ENCODE measurements around the gene CD22.

Gene CD22

DNA sequence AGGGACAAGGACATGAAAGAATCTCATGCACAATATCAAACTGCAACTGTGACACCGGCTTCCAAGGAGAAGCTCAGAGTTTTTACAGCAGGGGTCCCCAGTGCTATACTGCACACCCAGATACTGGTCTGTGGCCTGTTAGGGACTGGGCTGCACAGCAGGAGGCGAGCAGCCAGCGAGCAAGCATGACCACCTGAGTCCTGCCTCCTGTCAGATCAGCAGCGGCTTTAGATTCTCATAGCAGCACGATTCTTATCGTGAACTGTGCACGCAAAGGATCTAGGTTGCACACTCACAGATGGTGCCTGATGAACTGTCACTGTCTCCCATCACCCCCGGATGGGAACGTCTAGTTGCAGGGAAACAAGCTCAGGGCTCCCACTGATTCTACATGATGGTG lies 13.1 kb upstream of the CD22 start:
- DNase-seq, result no peak

DNA sequence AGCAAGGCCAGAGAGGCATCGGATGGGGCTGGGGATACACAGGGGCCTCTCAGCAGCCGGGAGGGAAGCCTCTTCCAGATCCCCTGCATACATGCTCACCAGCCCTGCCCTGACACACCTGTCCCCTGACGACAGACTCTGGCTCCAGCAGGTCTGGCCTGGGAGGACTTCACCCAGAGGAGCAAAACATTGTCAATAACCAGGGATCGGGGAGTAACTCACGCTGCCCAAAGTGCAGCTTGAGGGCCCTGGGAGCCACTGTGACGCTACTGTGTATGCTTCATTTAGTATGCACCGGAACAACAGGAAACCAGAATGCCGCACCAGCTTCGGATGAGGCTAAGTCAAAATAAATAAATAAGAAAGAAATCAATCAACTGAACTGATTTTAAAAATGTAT lies 12.4 kb upstream of the CD22 start:
- DNase-seq, result no peak

DNA sequence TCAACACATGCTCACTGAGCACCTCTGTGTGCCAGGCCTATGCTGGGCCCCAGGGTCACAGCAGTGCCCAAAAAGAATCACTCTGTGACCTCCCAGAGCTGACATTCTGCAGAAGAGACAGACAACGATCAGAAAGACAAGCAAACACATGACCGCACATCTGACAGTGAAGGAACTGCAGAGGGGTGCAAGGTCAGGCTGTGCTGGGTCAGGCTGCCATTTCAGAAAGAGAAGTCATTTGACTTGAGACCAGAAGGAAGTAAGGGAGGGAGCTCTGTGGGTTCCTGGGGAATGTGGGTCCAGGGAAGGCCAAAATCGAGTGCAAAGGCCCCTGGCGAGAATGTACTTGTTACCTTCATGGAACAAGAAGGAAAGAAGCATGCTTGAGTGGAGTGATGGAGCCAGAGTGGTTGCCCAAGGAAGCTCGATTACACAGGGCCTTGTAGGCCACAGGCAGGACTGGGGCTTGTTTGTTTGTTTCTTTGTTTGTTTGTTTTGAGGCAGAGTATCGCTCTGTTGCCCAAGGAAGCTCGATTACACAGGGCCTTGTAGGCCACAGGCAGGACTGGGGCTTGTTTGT lies 11.4 kb upstream of the CD22 start:
- peak; percentile 12 for DNase-seq

DNA sequence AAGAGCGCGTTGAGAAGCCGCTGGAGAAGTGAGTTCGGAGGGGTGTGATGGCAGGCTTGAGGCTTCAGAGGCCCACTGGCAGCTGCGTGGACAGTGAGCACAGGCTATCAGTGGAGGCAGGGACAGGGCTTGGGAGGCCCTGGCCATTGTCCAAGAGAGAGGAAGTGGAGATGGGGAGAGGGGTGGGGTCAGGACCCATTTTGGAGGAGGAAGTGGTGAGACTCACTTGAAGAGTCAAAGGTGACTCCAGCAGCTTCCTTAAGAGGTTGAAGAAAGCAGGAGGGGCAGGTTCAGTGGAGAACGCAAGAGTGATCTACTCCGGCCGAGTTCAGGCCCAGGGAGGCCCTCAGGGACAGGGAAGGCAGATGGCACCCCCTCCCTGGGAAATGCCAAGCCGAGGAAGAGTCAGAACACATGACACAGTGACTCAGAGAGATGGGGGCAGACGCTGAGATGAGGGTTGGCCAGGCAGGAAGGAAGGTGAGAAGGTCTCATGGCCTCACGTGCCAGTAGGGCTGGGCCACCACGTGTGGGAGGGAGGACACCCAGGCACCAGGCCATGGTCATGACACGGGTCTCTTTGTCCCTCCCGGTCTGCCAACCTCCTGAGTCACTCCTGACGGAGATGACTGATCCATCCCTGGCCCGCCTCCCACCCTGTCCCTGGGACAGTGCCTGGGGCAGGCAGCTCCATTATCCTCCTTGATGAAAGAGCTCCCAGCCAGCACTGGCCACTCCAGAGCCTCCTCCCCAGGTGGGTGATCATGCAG lies 10.1 kb upstream of the CD22 start:
- peak; percentile 21 for DNase-seq

DNA sequence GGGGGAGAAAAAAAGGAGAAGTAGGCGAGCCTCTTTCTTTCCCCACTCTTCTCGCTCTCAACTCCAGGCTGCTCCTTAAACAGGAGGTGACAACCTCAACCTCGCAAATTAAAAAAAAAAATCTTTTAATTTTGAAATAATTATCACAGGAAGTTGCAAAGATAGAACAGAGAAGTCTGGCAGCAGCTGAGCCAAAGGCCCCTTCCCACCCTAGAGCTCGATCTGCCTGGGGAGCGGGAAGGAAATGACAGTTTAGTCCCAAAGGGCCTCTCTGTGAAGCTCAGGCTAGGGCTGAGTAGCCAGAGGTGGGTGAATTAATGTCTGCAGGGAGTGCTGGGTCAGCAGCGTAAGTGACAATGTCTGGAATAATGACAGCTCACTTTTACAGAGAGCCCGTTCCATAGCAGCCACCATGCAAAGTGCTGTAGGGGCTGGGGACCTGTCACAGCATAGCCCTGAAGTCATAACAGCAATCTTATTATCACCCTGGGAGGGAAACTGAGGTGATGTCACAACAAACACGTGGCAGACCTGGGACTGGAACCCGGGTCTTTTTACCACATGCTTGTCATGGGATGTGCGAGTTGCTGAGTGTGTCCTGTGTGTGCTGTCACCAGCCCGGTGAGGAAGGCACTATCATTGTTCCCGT lies 8.8 kb upstream of the CD22 start:
- peak; percentile 38 for DNase-seq

DNA sequence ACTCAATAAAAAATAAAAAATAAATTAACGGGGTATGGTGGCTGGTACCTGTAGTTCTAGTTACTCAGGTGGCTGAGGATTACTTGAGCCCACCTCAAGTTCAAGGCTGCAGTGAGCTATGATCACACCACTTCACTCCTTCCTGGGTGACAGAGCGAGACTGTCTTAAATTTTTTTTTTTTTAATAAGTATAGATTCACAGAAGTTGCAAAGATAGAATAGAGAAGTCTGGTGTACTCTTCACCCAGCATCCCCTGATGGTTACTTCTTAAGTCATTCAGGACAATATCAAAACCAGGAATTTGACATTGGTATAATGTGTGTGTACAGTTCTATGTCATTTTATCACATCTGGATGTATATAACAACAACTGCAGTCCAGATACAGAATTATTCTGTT lies 7.7 kb upstream of the CD22 start:
- DNase-seq, result no peak

DNA sequence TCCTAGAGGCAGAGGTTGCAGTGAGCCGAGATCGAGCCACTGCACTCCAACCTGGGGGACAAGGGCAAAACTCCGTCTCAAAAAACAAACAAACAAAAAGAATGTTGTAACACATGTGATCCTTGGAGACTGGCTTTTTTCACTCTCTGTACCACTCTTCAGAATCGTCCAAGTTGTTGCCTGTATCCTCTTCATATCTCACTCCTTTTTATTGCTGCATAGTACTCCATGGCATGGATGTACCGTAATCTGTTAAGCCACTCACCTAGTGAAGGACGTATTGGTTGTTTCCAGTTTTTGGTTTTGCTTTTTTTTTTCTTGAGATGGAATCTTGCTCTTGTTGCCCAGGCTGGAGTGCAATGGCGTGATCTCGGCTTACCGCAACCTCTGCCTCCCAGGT lies 7.0 kb upstream of the CD22 start:
- DNase-seq, result no peak

DNA sequence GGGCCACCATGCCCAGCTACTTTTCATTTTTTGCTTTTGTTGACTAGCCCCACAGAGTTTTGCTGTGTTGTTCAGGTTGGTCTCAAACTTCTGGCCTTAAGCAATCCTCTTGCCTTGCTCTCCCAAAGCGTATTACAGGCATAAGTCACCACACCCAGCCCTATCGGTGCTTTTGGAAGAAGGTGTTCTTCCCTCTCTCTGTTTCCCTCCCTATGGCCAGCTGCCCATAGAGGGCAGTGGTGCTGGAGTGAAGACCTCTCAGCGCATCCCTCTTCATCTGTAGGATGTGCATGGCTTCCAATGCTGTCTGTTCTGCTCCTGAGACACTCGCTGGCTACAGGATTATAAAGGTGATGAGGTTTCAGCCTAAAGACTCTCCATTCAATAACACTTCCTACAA lies 1.3 kb upstream of the CD22 start:
- DNase-seq, result peak; percentile 34

DNA sequence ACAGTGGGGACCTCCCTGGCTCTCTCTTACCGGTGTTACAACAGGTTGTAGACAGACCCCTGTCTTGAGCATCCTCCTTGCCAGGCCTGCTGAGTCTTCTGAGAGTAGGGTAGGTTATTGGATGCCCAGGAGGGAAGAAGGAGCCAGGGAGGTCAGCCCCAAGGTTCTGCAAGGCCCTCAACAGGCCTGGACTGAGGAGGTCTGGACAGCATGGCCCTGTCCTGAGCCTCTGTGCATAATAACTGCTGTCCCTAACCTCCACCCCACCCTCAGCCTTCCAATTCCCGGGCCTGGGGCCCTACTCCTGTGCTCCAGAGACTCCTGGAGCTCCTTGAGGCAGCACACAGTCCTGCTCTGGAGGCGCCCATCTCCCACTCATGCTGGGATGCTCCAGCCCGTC lies 336 bp downstream of the CD22 start:
- DNase-seq, result no peak

DNA sequence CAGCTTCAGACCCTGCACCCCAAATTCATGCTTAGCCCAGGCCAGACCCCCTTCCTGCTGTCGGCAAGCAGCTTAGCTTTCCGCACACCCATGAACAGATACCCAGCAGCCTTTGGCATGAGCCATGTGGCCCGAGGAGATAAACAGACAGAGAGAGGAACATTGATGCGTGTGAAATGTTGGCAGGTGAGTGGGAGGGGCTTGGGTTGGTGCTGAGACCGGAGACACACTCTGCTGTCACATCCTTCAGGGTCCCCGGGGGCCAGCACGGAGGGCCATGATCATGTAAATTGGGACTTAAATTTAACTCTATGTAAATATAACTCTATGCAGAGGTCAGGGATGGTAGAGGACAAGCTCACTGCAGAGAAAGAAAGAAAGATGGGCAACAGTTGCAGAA lies 1.5 kb downstream of the CD22 start:
- peak; percentile 44 for DNase-seq

DNA sequence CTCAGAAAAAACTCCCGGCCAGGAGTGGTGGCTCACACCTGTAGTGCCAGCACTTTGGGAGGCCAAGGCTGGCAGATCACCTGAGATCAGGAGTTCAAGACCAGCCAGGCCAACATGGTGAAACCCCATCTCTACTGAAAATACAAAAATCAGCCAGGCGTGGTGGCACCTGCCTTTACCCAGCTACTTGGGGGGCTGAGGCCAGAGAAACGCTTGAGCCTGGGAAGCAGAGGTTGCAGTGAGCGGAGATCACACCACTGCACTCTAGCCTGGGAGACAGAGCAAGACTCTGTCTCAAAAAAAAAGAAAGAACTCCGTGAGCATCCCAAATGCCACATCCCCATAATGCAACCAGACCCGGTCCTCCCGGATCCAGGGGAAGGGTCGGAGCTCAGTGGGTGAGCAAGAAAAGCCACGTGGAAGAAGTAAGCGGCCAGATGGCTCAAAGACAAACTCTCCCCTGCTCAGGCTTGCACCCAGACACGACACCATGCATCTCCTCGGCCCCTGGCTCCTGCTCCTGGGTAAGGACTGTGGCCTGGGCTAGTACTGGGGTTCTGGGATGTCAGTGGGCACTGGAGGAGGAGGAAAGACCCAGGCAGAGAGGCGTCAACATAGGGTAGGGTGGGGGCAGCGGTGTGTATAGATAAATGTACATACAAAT lies 2.7 kb downstream of the CD22 start:
- DNase-seq, result no peak

DNA sequence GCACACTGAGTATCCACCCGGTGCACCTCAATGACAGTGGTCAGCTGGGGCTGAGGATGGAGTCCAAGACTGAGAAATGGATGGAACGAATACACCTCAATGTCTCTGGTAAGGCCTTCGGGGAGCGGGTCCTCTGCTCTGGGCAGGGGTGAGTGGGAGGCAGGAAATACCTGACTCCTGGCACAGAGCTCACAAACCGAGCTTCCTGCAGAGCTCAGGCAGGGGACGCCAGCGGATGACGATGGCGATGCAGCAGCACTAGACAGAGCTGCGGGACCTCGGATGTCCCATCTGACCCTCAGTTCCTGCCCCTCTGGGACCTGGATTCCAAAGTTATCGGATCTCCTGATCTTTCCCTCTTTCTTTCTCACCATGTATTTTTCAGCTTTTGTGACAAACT lies 3.8 kb downstream of the CD22 start:
- DNase-seq, result no peak

DNA sequence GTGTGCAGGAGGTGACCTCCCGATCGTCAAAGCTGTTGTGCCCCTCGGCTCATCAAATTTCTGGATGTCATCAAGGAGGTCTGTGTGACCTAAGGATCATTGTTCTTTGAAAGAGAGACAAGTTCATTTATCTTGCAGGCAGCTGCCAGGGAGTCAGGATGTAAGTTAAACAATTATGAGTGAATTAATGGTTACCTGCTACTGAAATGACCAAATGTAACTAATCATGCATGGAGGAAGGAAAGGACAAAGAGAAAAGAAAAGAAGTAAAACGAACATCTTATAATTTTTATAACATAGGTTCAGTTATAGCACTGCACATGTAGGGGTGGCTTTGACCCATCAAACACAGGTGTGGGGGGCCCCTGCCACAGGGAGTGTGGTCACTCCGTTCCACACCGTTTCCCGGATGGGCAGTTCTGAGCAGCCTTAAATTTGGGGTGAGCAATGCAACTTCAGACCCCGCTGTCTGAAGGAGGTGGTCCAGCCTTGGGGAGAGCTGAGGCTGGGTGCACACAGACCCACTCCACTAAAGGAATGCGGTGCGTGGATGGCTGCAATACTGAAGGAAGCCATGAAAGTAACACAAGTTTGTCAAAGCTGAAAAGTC lies 5.3 kb downstream of the CD22 start:
- no peak for DNase-seq

DNA sequence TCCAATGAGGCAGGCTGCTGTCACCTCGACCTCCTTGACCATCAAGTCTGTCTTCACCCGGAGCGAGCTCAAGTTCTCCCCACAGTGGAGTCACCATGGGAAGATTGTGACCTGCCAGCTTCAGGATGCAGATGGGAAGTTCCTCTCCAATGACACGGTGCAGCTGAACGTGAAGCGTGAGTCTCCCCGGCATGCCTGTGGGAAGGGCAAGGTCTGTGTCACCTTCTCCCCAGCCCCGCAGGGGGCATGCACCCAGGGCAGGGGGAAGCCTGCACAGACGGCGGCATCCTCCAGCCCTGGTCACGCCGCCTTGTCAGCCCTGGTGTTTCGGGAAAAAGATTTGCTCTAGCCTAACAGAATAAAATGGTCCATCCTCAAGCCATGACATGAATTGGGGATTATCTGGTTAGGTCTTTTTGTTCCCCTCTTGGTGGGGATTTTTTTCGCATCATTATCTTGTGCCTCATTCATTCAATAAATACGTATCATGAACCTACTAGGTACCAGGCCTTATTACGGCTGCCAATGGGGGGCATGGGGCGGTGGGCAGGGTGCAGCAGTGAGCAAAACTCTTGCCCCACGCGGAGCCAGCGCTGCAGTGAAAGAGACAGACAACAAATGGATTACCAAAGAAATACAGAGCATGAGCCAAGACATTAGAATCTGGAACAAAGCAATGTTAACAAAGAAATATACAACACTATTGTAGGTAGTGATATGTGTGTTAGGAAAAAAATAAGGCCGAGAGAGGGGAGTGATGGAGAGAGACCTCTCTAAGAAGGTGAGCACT lies 7.4 kb downstream of the CD22 start:
- no peak for DNase-seq

DNA sequence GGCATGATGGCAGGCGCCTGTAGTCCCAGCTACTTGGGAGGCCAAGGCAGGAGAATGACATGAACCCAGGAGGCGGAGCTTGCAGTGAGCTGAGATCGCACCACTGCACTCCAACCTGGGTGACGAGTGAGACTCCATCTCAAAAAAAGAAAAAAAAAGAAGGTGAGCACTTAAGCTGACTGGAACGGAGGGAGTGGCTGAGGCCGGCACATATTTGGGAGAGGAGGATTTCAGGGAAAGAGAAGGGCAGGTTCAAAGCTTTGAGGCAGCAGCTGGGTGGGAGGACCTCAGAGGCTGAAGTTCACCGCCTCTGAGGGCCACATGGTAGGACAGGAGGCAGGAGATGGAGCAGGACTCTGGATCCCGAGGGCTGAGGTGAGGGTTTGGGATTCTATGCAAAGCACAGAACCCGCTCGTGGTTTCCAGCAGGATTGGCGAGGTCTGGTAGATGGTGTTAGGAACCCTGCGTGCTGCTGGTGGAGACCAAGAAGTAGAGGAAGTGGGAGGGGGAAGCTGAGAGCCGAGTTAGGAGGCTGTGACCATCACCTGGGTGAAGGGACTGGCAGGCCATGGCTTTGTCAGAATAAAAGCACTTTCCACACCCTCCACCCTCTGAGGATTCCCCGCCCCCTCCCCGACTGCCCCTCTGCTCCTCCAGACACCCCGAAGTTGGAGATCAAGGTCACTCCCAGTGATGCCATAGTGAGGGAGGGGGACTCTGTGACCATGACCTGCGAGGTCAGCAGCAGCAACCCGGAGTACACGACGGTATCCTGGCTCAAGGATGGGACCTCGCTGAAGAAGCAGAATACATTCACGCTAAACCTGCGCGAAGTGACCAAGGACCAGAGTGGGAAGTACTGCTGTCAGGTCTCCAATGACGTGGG lies 8.4 kb downstream of the CD22 start:
- DNase-seq, result no peak

DNA sequence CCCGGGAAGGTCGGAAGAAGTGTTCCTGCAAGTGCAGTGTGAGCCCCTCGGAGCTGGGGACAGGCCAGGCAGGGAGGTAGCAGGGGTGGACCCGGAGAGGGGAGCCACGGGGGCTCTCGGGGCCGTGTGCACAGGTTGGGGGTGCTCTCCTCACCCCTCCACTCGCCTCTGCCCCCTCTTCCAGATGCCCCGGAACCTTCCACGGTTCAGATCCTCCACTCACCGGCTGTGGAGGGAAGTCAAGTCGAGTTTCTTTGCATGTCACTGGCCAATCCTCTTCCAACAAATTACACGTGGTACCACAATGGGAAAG lies 9.0 kb downstream of the CD22 start:
- DNase-seq, result no peak

DNA sequence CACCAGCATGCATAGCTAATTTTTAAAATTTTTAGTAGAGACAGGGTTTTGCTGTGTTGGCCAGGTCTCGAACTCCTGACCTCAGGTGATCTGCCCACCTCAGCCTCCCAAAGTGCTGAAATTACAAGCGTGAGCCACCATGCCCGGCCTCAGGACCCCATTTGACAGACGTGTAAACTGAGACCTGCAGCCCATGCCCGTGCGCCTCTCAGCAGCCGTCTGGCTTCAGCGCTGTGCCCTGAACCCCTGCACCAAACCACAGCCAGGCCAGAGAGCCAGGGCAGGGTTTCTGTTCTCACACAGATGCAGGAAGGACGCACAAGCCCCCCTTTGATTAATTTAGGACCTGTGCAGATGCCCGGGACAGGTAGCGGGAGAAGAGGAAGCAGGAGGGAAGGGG lies 11.4 kb downstream of the CD22 start:
- DNase-seq, result no peak

DNA sequence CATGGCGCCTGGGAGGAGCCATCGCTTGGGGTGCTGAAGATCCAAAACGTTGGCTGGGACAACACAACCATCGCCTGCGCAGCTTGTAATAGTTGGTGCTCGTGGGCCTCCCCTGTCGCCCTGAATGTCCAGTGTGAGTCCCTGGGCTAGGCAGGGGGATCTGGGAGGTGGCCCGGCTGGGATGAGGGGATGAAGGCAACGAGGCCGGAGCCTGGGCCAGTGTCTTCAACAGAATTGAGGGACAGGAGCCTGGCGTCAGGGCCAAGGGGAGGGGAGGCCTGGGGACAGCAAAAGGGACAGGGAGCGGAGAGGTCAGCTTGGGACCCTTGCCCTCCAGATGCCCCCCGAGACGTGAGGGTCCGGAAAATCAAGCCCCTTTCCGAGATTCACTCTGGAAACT lies 12.0 kb downstream of the CD22 start:
- no peak for DNase-seq

DNA sequence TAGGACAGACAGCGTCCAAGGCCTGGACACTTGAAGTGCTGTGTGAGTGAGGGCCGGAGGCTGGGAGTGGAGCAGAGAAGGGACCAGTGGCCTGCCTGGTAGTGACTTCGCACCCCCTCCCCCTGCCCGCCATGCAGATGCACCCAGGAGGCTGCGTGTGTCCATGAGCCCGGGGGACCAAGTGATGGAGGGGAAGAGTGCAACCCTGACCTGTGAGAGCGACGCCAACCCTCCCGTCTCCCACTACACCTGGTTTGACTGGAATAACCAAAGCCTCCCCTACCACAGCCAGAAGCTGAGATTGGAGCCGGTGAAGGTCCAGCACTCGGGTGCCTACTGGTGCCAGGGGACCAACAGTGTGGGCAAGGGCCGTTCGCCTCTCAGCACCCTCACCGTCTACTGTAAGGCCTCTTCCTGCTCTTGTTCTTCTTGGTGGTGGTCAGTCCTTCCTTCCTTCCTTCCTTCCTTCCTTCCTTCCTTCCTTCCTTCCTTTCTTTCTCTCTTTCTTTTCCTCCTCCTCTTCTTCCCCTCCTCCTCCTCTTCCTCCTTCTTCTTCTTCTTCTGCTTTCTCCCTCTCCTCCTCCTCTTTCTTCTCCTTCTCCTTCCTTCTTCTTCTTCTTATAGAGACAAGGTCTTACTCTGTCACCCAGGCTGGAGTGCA lies 12.7 kb downstream of the CD22 start:
- no peak for DNase-seq

DNA sequence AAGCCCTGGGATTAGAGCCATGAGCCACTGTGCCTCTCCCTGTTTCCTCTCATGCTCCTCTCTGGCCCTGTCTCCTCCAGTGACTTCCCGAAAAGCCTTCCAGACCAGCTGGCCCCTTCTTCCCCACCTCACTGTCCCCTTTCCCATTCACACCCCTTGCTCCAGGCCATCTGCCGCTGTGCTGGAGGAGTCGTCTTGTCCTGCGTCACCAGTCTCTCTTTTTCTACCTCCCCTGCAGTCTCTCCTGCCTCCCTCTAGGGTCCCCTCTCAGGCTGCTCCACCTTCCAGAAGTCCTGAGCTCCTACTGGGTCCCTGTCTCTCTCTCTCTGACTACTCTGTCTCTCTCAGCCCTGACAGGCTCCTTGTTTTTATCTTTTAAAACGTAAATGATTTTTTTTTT lies 13.4 kb downstream of the CD22 start:
- no peak for DNase-seq

DNA sequence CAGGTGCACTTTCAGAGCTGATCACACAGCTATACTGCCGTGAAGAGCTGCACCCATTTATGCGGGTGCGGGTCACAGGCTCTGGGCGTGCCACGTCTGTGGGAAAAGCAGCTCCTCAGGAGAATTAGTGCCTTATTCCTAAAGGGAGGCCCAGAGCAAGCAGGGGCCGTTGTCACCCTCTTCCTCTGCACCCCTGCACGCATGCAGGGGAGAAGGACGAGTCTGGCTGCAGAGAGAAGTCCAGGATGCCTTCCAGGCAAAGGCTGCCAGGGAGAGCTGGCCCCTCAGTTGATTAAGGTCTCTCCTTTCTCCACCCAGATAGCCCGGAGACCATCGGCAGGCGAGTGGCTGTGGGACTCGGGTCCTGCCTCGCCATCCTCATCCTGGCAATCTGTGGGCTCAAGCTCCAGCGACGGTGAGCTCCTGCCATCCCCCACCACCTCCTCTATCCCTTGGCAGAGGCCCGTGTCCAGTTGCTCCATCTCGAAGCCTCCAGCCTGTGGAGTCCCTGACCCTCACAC lies 15.6 kb downstream of the CD22 start:
- DNase-seq, result no peak

Measured in hematopoietic multipotent progenitor cell treated with erythropoietin and hydrocortisone succinate and interleukin-3 and kit ligand, for 4 days (in vitro differentiated cells).